ENCODE measurements around the gene LRRC39.
"Not testable (repeated sequence)": the region's sequence is repeated elsewhere in the genome, so short reads cannot be mapped to it uniquely, and the experiment has no call there.

DNA sequence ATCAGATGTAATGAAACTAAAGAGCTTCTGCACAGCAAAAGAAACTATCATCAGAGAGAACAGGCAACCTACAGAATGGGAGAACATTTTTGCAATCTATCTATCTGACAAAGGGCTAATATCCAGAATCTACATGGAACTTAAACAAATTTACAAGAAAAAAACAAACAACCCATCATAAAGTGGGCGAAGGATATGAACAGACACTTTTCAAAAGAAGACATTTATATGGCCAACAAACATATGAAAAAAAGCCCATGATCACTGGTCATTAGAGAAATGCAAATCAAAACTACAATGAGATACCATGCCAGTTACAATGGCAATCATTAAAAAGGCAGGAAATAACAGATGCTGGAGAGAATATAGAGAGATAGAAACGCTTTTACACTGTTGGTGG is 27.0 kb upstream of the LRRC39 start:
- TF ChIP-seq, protein P1, sequence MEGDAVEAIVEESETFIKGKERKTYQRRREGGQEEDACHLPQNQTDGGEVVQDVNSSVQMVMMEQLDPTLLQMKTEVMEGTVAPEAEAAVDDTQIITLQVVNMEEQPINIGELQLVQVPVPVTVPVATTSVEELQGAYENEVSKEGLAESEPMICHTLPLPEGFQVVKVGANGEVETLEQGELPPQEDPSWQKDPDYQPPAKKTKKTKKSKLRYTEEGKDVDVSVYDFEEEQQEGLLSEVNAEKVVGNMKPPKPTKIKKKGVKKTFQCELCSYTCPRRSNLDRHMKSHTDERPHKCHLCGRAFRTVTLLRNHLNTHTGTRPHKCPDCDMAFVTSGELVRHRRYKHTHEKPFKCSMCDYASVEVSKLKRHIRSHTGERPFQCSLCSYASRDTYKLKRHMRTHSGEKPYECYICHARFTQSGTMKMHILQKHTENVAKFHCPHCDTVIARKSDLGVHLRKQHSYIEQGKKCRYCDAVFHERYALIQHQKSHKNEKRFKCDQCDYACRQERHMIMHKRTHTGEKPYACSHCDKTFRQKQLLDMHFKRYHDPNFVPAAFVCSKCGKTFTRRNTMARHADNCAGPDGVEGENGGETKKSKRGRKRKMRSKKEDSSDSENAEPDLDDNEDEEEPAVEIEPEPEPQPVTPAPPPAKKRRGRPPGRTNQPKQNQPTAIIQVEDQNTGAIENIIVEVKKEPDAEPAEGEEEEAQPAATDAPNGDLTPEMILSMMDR (IDR thresholded peaks at IDR 0.05): not testable (repeated sequence)
- not testable (repeated sequence) for TF ChIP-seq POLR2AphosphoS5, POLR2A (IDR thresholded peaks at IDR 0.05)

Data from transverse colon (tissue), 4 donors.